SK-N-SH (cell line): ENCODE measurements around the gene IRF2BPL. TPM values are rescaled to one million over a fixed set of nuclear protein-coding genes. Genes with fewer than 3 reads are reported as not detected.
A peak's percentile ranks its signal among the peaks of the same experiment; 100 is the strongest.

Source experiments
- CTCF ChIA-PET: fragments of 300-600, 350-600 bp; formaldehyde crosslinking; extraction: SDS; loops from one replicate; lab custom pipeline; 2021; lab: Yijun Ruan, JAX
- POLR2A ChIA-PET: fragments of 350-600 bp; sonication (Branson Sonifier 250); formaldehyde crosslinking; extraction: SDS; loops from one replicate; lab custom pipeline; 2020; ENCODE audit warnings: antibody characterized with exemption, inconsistent platforms; lab: Yijun Ruan, JAX
- DNase-seq: peaks from one replicate; pipeline ENCODE4 v3.0.0; 2012
- H2AFZ ChIP-seq: fragments of 200-600 bp; sonication (generic); 2 replicates; pipeline ENCODE4 v1.8.1; 2016; ENCODE audit warnings: antibody characterized with exemption, mild to moderate bottlenecking, low read depth
- H3F3A ChIP-seq: fragments of 200-600 bp; sonication (generic); replicated peaks from 2 replicates; pipeline ENCODE3; 2016; ENCODE audit warnings: antibody characterized with exemption, mild to moderate bottlenecking; ENCODE audit not compliant: insufficient read depth
- H3K27ac ChIP-seq, 2 experiments: fragments of 200-500 bp in 1 of 2; fragments of 200-600 bp in 1 of 2; sonication (Bioruptor generic) in 1 of 2; sonication (generic), shearing (Covaris generic) in 1 of 2; 2 replicates each; pipeline versions ENCODE4 v1.5.1 to v1.6.1; 2014 to 2016; ENCODE audit warnings: low read depth in 2 of 2, inconsistent platforms in 1 of 2, low read length in 1 of 2, mild to moderate bottlenecking in 1 of 2, mixed read lengths in 1 of 2
- H3K27me3 ChIP-seq: fragments of 200-600 bp; sonication (generic), shearing (Covaris generic); 2 replicates; pipeline ENCODE4 v1.6.1; 2016; ENCODE audit warnings: mixed run types; ENCODE audit not compliant: insufficient read depth
- H3K36me3 ChIP-seq, 2 experiments: fragments of 200-500 bp in 1 of 2; fragments of 200-600 bp in 1 of 2; sonication (Bioruptor generic) in 1 of 2; sonication (generic) in 1 of 2; replicated peaks in 1 of 2; 2 replicates each; pipeline versions ENCODE3 to v1.5.1; 2014 to 2016; ENCODE audit warnings: low read length in 1 of 2, mild to moderate bottlenecking in 1 of 2; ENCODE audit not compliant: insufficient read depth in 2 of 2, control insufficient read depth in 1 of 2
- H3K4me1 ChIP-seq, 2 experiments: fragments of 200-500 bp in 1 of 2; fragments of 200-600 bp in 1 of 2; sonication (Bioruptor generic) in 1 of 2; sonication (generic), shearing (Covaris generic) in 1 of 2; 2 replicates each; pipeline versions ENCODE4 v1.5.1 to v1.6.1; 2014 to 2016; ENCODE audit warnings: low read depth in 1 of 2, low read length in 1 of 2, mixed run types in 1 of 2; ENCODE audit not compliant: insufficient read depth in 2 of 2, control insufficient read depth in 1 of 2
- H3K4me2 ChIP-seq: fragments of 200-600 bp; sonication (generic), shearing (Covaris generic); 2 replicates; pipeline ENCODE4 v1.6.1; 2017; ENCODE audit warnings: mixed run types
- H3K4me3 ChIP-seq, 2 experiments: fragments of 200-500 bp in 1 of 2; fragments of 200-600 bp in 1 of 2; sonication (Bioruptor generic) in 1 of 2; sonication (generic), shearing (Covaris generic) in 1 of 2; 2 replicates each; pipeline versions ENCODE4 v1.5.1 to v1.8.1; 2014 to 2016; ENCODE audit warnings: low read depth in 2 of 2, inconsistent platforms in 1 of 2, low read length in 1 of 2, mild to moderate bottlenecking in 1 of 2, mixed read lengths in 1 of 2, moderate library complexity in 1 of 2
- H3K79me2 ChIP-seq: fragments of 200-600 bp; sonication (generic); 2 replicates; pipeline ENCODE4 v1.8.1; 2017; ENCODE audit warnings: mild to moderate bottlenecking; ENCODE audit not compliant: insufficient read depth
- H3K9ac ChIP-seq: fragments of 200-600 bp; sonication (generic); 2 replicates; pipeline ENCODE4 v1.6.1; 2017; ENCODE audit warnings: mixed run types
- H3K9me2 ChIP-seq: fragments of 200-600 bp; sonication (generic); 2 replicates; pipeline ENCODE4 v1.6.1; 2017; ENCODE audit warnings: mixed run types
- H3K9me3 ChIP-seq: fragments of 200-600 bp; sonication (generic); 2 replicates; pipeline ENCODE4 v1.6.1; 2017; ENCODE audit warnings: mixed run types, mild to moderate bottlenecking, moderate library complexity
- H4K20me1 ChIP-seq: fragments of 200-600 bp; sonication (generic); 2 replicates; pipeline ENCODE4 v1.6.1; 2017; ENCODE audit warnings: mild to moderate bottlenecking, mixed run types; ENCODE audit not compliant: insufficient read depth
- CHD2 ChIP-seq: fragments of 150-350 bp; IDR thresholded peaks from 2 replicates; pipeline ENCODE4 v1.6.1; 2018; ENCODE audit warnings: low read length; ENCODE audit not compliant: partially characterized antibody
- ELF1 ChIP-seq: IDR thresholded peaks from 2 replicates; pipeline ENCODE4 v1.4.0; 2012
- EZH2phosphoT487 ChIP-seq: fragments of 200-600 bp; sonication (generic); IDR thresholded peaks from 2 replicates; pipeline ENCODE4 v1.6.1; 2017; ENCODE audit warnings: low read depth, mixed run types, mild to moderate bottlenecking, antibody characterized with exemption, moderate library complexity, borderline replicate concordance
- FOSL2 ChIP-seq: IDR thresholded peaks from 2 replicates; pipeline ENCODE4 v1.4.0; 2012; ENCODE audit warnings: low read depth, mild to moderate bottlenecking, moderate library complexity, borderline replicate concordance
- FOXJ3 ChIP-seq: sonication (generic); formaldehyde crosslinking; IDR thresholded peaks from 2 replicates; pipeline ENCODE4 v1.5.1; 2020; ENCODE audit warnings: mild to moderate bottlenecking, missing genetic modification reagents
- FOXM1 ChIP-seq: IDR thresholded peaks from 2 replicates; pipeline ENCODE4 v1.4.0; 2012; ENCODE audit warnings: low read depth, mild to moderate bottlenecking
- GABPA ChIP-seq: IDR thresholded peaks from 2 replicates; pipeline ENCODE4 v1.4.0; 2012; ENCODE audit warnings: low read depth, mild to moderate bottlenecking
- GATA2 ChIP-seq: sonication (generic); formaldehyde crosslinking; IDR thresholded peaks from 2 replicates; pipeline ENCODE4 v1.5.0; 2020; ENCODE audit warnings: mild to moderate bottlenecking, missing genetic modification reagents
- JUND ChIP-seq: IDR thresholded peaks from 2 replicates; pipeline ENCODE4 v1.4.0; 2012
- MEF2A ChIP-seq: IDR thresholded peaks from 2 replicates; pipeline ENCODE4 v1.4.0; 2012; ENCODE audit warnings: low read depth, borderline replicate concordance
- MXI1 ChIP-seq: IDR thresholded peaks from 2 replicates; pipeline ENCODE4 v1.6.1; 2012; ENCODE audit warnings: mild to moderate bottlenecking, low read depth, low read length, improper control_type of control experiment
- NFIC ChIP-seq: IDR thresholded peaks from 2 replicates; pipeline ENCODE4 v1.4.0; 2012; ENCODE audit warnings: borderline replicate concordance
- NRF1 ChIP-seq: IDR thresholded peaks from 2 replicates; pipeline ENCODE4 v1.6.1; 2012; ENCODE audit warnings: low read depth, mild to moderate bottlenecking, low read length
- POLR2AphosphoS5 ChIP-seq: IDR thresholded peaks from 2 replicates; pipeline ENCODE4 v1.6.1; 2012; ENCODE audit warnings: low read depth, low read length
- RAD21 ChIP-seq: IDR thresholded peaks from 2 replicates; pipeline ENCODE4 v1.6.1; 2012; ENCODE audit warnings: mild to moderate bottlenecking, low read length
- RFX5 ChIP-seq: IDR thresholded peaks from 2 replicates; pipeline ENCODE4 v1.6.1; 2012; ENCODE audit warnings: mild to moderate bottlenecking, improper control_type of control experiment, low read length
- TAF1 ChIP-seq: IDR thresholded peaks from 2 replicates; pipeline ENCODE4 v1.6.1; 2012; ENCODE audit warnings: low read depth, mild to moderate bottlenecking, low read length, moderate library complexity, borderline replicate concordance
- TCF12 ChIP-seq: IDR thresholded peaks from 2 replicates; pipeline ENCODE4 v1.4.0; 2012
- TEAD4 ChIP-seq: IDR thresholded peaks from 2 replicates; pipeline ENCODE4 v1.4.0; 2012; ENCODE audit warnings: mild to moderate bottlenecking, borderline replicate concordance; ENCODE audit not compliant: insufficient read depth
- USF1 ChIP-seq: IDR thresholded peaks from 2 replicates; pipeline ENCODE4 v1.4.0; 2012; ENCODE audit warnings: low read depth, borderline replicate concordance
- YY1 ChIP-seq: IDR thresholded peaks from 2 replicates; pipeline ENCODE4 v1.4.0; 2012; ENCODE audit warnings: low read depth, mild to moderate bottlenecking
- WGBS: methylation state at CpG from one replicate; pipeline ENCODE4 v1.1.6; 2017; ENCODE audit warnings: low lambda C conversion rate; 5-methylcytosine and 5-hydroxymethylcytosine counted together
- polyA plus RNA-seq, 3 experiments: library from polyadenylated mRNA; depleted of rRNA; stranded (reverse); fragments of >200 nt; gene quantifications; 2 replicates each; pipeline ENCODE4 v1.2.3, GENCODE V29; 2012
- TF ChIP-seq, protein P1 (sequence below): IDR thresholded peaks from 2 replicates; pipeline ENCODE4; 2012
- TF ChIP-seq, protein P2 (sequence below): fragments of 200-600 bp; sonication (generic); IDR thresholded peaks from 2 replicates; pipeline ENCODE4 v1.6.1; 2017; ENCODE audit warnings: antibody characterized with exemption, mild to moderate bottlenecking, moderate library complexity
- TF ChIP-seq, protein P3 (sequence below): IDR thresholded peaks from 2 replicates; pipeline ENCODE4 v1.4.0; 2012; ENCODE audit warnings: low read depth, borderline replicate concordance
- TF ChIP-seq, protein P4 (sequence below): fragments of 150-350 bp; IDR thresholded peaks from 2 replicates; pipeline ENCODE4 v1.6.1; 2016; ENCODE audit warnings: mild to moderate bottlenecking, low read depth, low read length

IRF2BPL gene
- polyA plus RNA-seq (2012; rRNA removed), result 10.9 and 17.1 TPM in 2 replicates
- 9.1 and 14.4 TPM in 2 replicates for polyA plus RNA-seq (2012; cell fraction: cytosol; rRNA removed)
- polyA plus RNA-seq (2012; cell fraction: nucleus; rRNA removed), result 16.2 and 16.9 TPM in 2 replicates

GRCh38 chr14:77028384-77029231 lies at the start of gene IRF2BPL:
IRF2BPL (minus strand) TSS chr14:77028708; CDS start chr14:77027792, 916 bp downstream.
- Histone ChIP-seq H3K4me2 (peak within 1 kb of the TSS; percentile 96), H3K36me3 (peaks cover 23 to 26% of the 10 kb centered on the region in 2 experiments), H3F3A (peaks cover 44% of the 10 kb centered on the region), H3K79me2 (peaks cover 71% of the 10 kb centered on the region), H3K27ac (peak within 1 kb of the TSS; percentile 96 to 99), H3K9ac (peak within 1 kb of the TSS; percentile 95), H2AFZ (peak within 1 kb of the TSS; percentile 77), H3K4me1 (peaks cover 36 to 41% of the 10 kb centered on the region in 2 experiments), H3K27me3 (no peaks in the 10 kb centered on the region), H3K9me2 (no peaks in the 10 kb centered on the region), H4K20me1 (peaks cover 26% of the 10 kb centered on the region), H3K4me3 (peak within 1 kb of the TSS; percentile 77 to 84), H3K9me3 (no peaks in the 10 kb centered on the region)
- WGBS, result 4% methylated on average over 39 of the region's 84 CpGs
- POLR2A ChIA-PET, result interaction anchor here (0.8 to 6.4 kb wide), 10 partner anchors 11 to 109 kb away, joined by 3 to 41 read pairs (median 6); no protein-coding TSS in a partner anchor
- peak; percentile 97 for DNase-seq
- CTCF ChIA-PET, result interaction anchor here (0.6 to 9.6 kb wide), 19 partner anchors 8 to 297 kb away, joined by 3 to 187 read pairs (median 5); no protein-coding TSS in a partner anchor
- TF ChIP-seq GATA2 (CRISPR knock-in tag), result no peak
- TF ChIP-seq POLR2AphosphoS5, result peak; percentile 91
- no peak for TF ChIP-seq GABPA
- peak; percentile 93 for TF ChIP-seq TCF12
- peak; percentile 21 for TF ChIP-seq RAD21
- TF ChIP-seq, protein P1, sequence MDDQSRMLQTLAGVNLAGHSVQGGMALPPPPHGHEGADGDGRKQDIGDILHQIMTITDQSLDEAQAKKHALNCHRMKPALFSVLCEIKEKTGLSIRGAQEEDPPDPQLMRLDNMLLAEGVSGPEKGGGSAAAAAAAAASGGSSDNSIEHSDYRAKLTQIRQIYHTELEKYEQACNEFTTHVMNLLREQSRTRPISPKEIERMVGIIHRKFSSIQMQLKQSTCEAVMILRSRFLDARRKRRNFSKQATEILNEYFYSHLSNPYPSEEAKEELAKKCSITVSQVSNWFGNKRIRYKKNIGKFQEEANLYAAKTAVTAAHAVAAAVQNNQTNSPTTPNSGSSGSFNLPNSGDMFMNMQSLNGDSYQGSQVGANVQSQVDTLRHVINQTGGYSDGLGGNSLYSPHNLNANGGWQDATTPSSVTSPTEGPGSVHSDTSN, result peak; percentile 84
- TF ChIP-seq, protein P2, sequence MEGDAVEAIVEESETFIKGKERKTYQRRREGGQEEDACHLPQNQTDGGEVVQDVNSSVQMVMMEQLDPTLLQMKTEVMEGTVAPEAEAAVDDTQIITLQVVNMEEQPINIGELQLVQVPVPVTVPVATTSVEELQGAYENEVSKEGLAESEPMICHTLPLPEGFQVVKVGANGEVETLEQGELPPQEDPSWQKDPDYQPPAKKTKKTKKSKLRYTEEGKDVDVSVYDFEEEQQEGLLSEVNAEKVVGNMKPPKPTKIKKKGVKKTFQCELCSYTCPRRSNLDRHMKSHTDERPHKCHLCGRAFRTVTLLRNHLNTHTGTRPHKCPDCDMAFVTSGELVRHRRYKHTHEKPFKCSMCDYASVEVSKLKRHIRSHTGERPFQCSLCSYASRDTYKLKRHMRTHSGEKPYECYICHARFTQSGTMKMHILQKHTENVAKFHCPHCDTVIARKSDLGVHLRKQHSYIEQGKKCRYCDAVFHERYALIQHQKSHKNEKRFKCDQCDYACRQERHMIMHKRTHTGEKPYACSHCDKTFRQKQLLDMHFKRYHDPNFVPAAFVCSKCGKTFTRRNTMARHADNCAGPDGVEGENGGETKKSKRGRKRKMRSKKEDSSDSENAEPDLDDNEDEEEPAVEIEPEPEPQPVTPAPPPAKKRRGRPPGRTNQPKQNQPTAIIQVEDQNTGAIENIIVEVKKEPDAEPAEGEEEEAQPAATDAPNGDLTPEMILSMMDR, result no peak
- peak; percentile 94 for TF ChIP-seq TEAD4
- peak; percentile 62 for TF ChIP-seq ELF1
- TF ChIP-seq EZH2phosphoT487, result no peak
- TF ChIP-seq, protein P3, sequence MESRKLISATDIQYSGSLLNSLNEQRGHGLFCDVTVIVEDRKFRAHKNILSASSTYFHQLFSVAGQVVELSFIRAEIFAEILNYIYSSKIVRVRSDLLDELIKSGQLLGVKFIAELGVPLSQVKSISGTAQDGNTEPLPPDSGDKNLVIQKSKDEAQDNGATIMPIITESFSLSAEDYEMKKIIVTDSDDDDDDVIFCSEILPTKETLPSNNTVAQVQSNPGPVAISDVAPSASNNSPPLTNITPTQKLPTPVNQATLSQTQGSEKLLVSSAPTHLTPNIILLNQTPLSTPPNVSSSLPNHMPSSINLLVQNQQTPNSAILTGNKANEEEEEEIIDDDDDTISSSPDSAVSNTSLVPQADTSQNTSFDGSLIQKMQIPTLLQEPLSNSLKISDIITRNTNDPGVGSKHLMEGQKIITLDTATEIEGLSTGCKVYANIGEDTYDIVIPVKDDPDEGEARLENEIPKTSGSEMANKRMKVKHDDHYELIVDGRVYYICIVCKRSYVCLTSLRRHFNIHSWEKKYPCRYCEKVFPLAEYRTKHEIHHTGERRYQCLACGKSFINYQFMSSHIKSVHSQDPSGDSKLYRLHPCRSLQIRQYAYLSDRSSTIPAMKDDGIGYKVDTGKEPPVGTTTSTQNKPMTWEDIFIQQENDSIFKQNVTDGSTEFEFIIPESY, result 0 out of 2 replicates have a peak, but pooled peaks have one; percentile 48
- peak; percentile 88 for TF ChIP-seq NRF1
- peak; percentile 84; the same call in 1 of the 2 replicates for TF ChIP-seq FOXM1
- peak; percentile 91 for TF ChIP-seq TAF1
- TF ChIP-seq FOXJ3 (CRISPR knock-in tag), result no peak
- peak; percentile 92 for TF ChIP-seq NFIC
- peak; percentile 62; the same call in 1 of the 2 replicates for TF ChIP-seq MEF2A
- no peak; the same call in 1 of the 2 replicates for TF ChIP-seq FOSL2
- TF ChIP-seq USF1, result no peak
- TF ChIP-seq, protein P4, sequence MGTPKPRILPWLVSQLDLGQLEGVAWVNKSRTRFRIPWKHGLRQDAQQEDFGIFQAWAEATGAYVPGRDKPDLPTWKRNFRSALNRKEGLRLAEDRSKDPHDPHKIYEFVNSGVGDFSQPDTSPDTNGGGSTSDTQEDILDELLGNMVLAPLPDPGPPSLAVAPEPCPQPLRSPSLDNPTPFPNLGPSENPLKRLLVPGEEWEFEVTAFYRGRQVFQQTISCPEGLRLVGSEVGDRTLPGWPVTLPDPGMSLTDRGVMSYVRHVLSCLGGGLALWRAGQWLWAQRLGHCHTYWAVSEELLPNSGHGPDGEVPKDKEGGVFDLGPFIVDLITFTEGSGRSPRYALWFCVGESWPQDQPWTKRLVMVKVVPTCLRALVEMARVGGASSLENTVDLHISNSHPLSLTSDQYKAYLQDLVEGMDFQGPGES, result no peak
- peak; percentile 36; the same call in 1 of the 2 replicates for TF ChIP-seq JUND
- no peak for TF ChIP-seq RFX5
- no peak for TF ChIP-seq YY1
- peak; percentile 97 for TF ChIP-seq CHD2
- peak; percentile 80 for TF ChIP-seq MXI1
